HepG2 (cell line): ENCODE data around the gene ACTR1B. TPM values are rescaled to one million over a fixed set of nuclear protein-coding genes. Genes with fewer than 3 reads are reported as not detected.

ENCODE experiments used
- ATAC-seq: fragments of 200-7000 bp; cut with Tn5 transposase; 3 replicates; pipeline ENCODE4 v1.9.1; 2020; ENCODE audit warnings: mild to moderate bottlenecking, moderate library complexity
- BruUV-seq: library from RNA; stranded (reverse); fragments of 400-500 nt; replicated peaks from 2 replicates; lab custom pipeline; 2021; lab: Mats Ljungman, UMichigan
- CTCF ChIA-PET: fragments of 300-600 bp; formaldehyde crosslinking; extraction: SDS; loops from one replicate; lab custom pipeline; 2021; ENCODE audit warnings: low total read pairs, inconsistent platforms, low intra/inter-chr PET ratio; lab: Yijun Ruan, JAX
- POLR2A ChIA-PET: fragments of 350-600 bp; sonication (Branson Sonifier 250); formaldehyde crosslinking; loops from one replicate; lab custom pipeline; 2020; ENCODE audit warnings: antibody characterized with exemption, inconsistent platforms; lab: Yijun Ruan, JAX
- DNase-seq: peaks from one replicate; pipeline ENCODE4 v3.0.0-alpha.2; 2015; ENCODE audit warnings: low spot score
- FAIRE-seq: peaks from 3 replicates; lab custom pipeline; 2011; peaks lifted over from hg19 to GRCh38; lab: Jason Lieb, UNC
- H2AFZ ChIP-seq: one replicate; pipeline ENCODE4 v1.6.1; 2011; ENCODE audit warnings: low read length, inconsistent platforms
- H3K27ac ChIP-seq: fragments of 300-600 bp; 3 replicates; pipeline ENCODE4 v1.8.0; 2011; ENCODE audit warnings: mixed run types, mild to moderate bottlenecking, mixed read lengths, low read length, inconsistent platforms; ENCODE audit not compliant: insufficient read depth; ENCODE audit errors: extremely low read length
- H3K27me3 ChIP-seq, 2 experiments: fragments of 200-600 bp in 1 of 2; 2 replicates in 1 of 2; 3 replicates in 1 of 2; pipeline versions ENCODE4 v1.6.0 to v1.8.0; 2011; ENCODE audit warnings: low read length in 2 of 2, mild to moderate bottlenecking in 2 of 2, moderate library complexity in 2 of 2, inconsistent platforms in 1 of 2; ENCODE audit not compliant: insufficient read depth in 2 of 2, control insufficient read depth in 1 of 2
- H3K36me3 ChIP-seq, 2 experiments: fragments of 200-600 bp in 1 of 2; replicated peaks in 1 of 2; 2 replicates in 1 of 2; 3 replicates in 1 of 2; pipeline versions ENCODE4 v1.5.1 to v1.8.0; 2011; ENCODE audit warnings: low read length in 2 of 2, inconsistent platforms in 1 of 2; ENCODE audit not compliant: insufficient read depth in 2 of 2, control insufficient read depth in 1 of 2
- H3K4me1 ChIP-seq: 2 replicates; pipeline ENCODE4 v1.5.1; 2012; ENCODE audit warnings: low read length, inconsistent platforms; ENCODE audit not compliant: insufficient read depth
- H3K4me2 ChIP-seq: 2 replicates; pipeline ENCODE4 v1.6.0; 2011; ENCODE audit warnings: low read depth, low read length, inconsistent platforms
- H3K4me3 ChIP-seq, 3 experiments: fragments of 200-600 bp in 1 of 3; sonication (generic), shearing (Covaris generic) in 1 of 3; replicated peaks in 1 of 3; 2 replicates each; pipeline ENCODE4 v1.5.1; 2011 to 2016; ENCODE audit warnings: low read length in 3 of 3, inconsistent platforms in 2 of 3, low read depth in 2 of 3, mild to moderate bottlenecking in 2 of 3, control low read depth in 1 of 3, mixed read lengths in 1 of 3; ENCODE audit not compliant: insufficient read depth in 1 of 3
- H3K79me2 ChIP-seq: one replicate; pipeline ENCODE4 v1.6.1; 2011; ENCODE audit warnings: low read length, inconsistent platforms; ENCODE audit not compliant: insufficient read depth
- H3K9ac ChIP-seq: 2 replicates; pipeline ENCODE4 v1.6.0; 2011; ENCODE audit warnings: mild to moderate bottlenecking, low read depth, low read length, inconsistent platforms; ENCODE audit not compliant: insufficient read depth
- H3K9me3 ChIP-seq: 2 replicates; pipeline ENCODE4 v1.5.1; 2012; ENCODE audit warnings: mild to moderate bottlenecking, low read length
- H4K20me1 ChIP-seq: 2 replicates; pipeline ENCODE4 v1.6.0; 2011; ENCODE audit warnings: inconsistent platforms, mild to moderate bottlenecking, low read length, moderate library complexity; ENCODE audit not compliant: insufficient read depth
- CENPX ChIP-seq: sonication (generic); formaldehyde crosslinking; IDR thresholded peaks from 2 replicates; pipeline ENCODE4 v1.9.0; 2021; ENCODE audit warnings: mild to moderate bottlenecking, missing genetic modification reagents, moderate library complexity
- HIC2 ChIP-seq: sonication (generic); formaldehyde crosslinking; IDR thresholded peaks from 2 replicates; pipeline ENCODE4 v1.9.0; 2022; ENCODE audit warnings: low read depth, missing genetic modification reagents
- KDM4B ChIP-seq: sonication (generic); formaldehyde crosslinking; IDR thresholded peaks from 2 replicates; pipeline ENCODE4 v1.4.0; 2020; ENCODE audit warnings: missing genetic modification reagents
- MED13 ChIP-seq: sonication (generic); formaldehyde crosslinking; IDR thresholded peaks from 2 replicates; pipeline ENCODE4 v1.5.0; 2020; ENCODE audit warnings: missing genetic modification reagents
- NR2F1 ChIP-seq, 2 experiments: fragments of 450-650 bp in 1 of 2; formaldehyde crosslinking in 1 of 2; IDR thresholded peaks; 2 replicates each; pipeline versions ENCODE4 v1.5.0 to v1.6.1; 2016 to 2020; ENCODE audit warnings: mild to moderate bottlenecking in 1 of 2, missing compliant biosample characterization in 1 of 2, missing genetic modification reagents in 1 of 2, moderate library complexity in 1 of 2
- PHB2 ChIP-seq: fragments of 450-650 bp; IDR thresholded peaks from 2 replicates; pipeline ENCODE4 v1.6.1; 2018; ENCODE audit not compliant: partially characterized antibody
- ZNF24 ChIP-seq: fragments of 450-650 bp; IDR thresholded peaks from 2 replicates; pipeline ENCODE4 v1.6.1; 2017; ENCODE audit warnings: antibody characterized with exemption, mild to moderate bottlenecking
- ZNF326 ChIP-seq: sonication (generic); formaldehyde crosslinking; IDR thresholded peaks from 2 replicates; pipeline ENCODE4 v1.4.0; 2020; ENCODE audit warnings: missing genetic modification reagents, borderline replicate concordance
- ZNF333 ChIP-seq: sonication (generic); formaldehyde crosslinking; IDR thresholded peaks from 2 replicates; pipeline ENCODE4 v1.4.0; 2020; ENCODE audit warnings: mild to moderate bottlenecking, missing genetic modification reagents, borderline replicate concordance
- ZNF468 ChIP-seq: sonication (generic); formaldehyde crosslinking; IDR thresholded peaks from 2 replicates; pipeline ENCODE4 v1.8.0; 2022; ENCODE audit warnings: mild to moderate bottlenecking, moderate library complexity, missing genetic modification reagents
- ZNF484 ChIP-seq: sonication (generic); formaldehyde crosslinking; IDR thresholded peaks from 2 replicates; pipeline ENCODE4 v1.5.1; 2020; ENCODE audit warnings: mild to moderate bottlenecking, low read depth, missing genetic modification reagents, borderline replicate concordance
- ZNF646 ChIP-seq: sonication (generic); formaldehyde crosslinking; IDR thresholded peaks from 2 replicates; pipeline ENCODE4 v1.9.0; 2021; ENCODE audit warnings: mild to moderate bottlenecking, missing genetic modification reagents
- WGBS: methylation state at CpG from one replicate; pipeline ENCODE4 v1.1.6; 2017; ENCODE audit warnings: low lambda C conversion rate; 5-methylcytosine and 5-hydroxymethylcytosine counted together
- in situ Hi-C: cut with HindIII; loops from 2 replicates; pipeline ENCODE4 v1.10.0; 2017; ENCODE audit warnings: low pct_unique_long_range_greater_than_20kb; ENCODE audit not compliant: extremely low pct_ligation_motif_present
- intact Hi-C: fragments of 100-400 bp; cut with micrococcal nuclease; formaldehyde crosslinking; loops from one replicate; pipeline ENCODE4 v1.10.0; 2022; ENCODE audit not compliant: unreplicated experiment
- polyA plus RNA-seq, 8 experiments: library from polyadenylated mRNA; depleted of rRNA in 3 of 8; stranded (reverse) in 7 of 8; unstranded in 1 of 8; fragments of >200 nt; fragmentation: Illumina TruSeq in 4 of 8; extraction: Trizol in 4 of 8; gene quantifications; 2 replicates each; pipeline versions ENCODE4 v1.2.1 to v1.2.3, GENCODE V29; 2011 to 2016; ENCODE audit warnings: low read depth in 4 of 8, missing spikeins in 1 of 8, mixed read lengths in 1 of 8; ENCODE audit not compliant: insufficient read depth in 1 of 8
- total RNA-seq, 5 experiments: library from RNA; depleted of rRNA; stranded (reverse); fragments of >200 nt; fragmentation: Illumina TruSeq; extraction: Trizol; gene quantifications; 2 replicates each; pipeline ENCODE4 v1.2.3, GENCODE V29; 2016; ENCODE audit warnings: low read depth in 1 of 5

Gene ACTR1B
- total and polyA plus RNA-seq, 2 of the 13 experiments (the other 11 are each of a cell fraction or from before 2014, with no cell fraction given): 61.7 to 76.7 TPM

GRCh38 chr2:97706708-97707345 is 43.0 kb upstream of the ACTR1B start:
- intact Hi-C loops (no loop called here), in situ Hi-C loops (loop anchor here (10.0 kb wide), 1 partner anchor 678 kb away; no protein-coding TSS in a partner anchor)
- no peaks in the 10 kb centered on the region for H3K36me3 ChIP-seq
- H3K4me1 ChIP-seq: peaks cover 10% of the 10 kb centered on the region
- CTCF ChIA-PET: no interaction called here
- peaks cover 4 to 12% of the 10 kb centered on the region in 2 experiments; a peak in 4 of 5 replicates for H3K27me3 ChIP-seq
- no peak overlapping the region for H3K9ac ChIP-seq
- BruUV-seq: no TSS peak
- no peak overlapping the region for H3K27ac ChIP-seq
- no peak overlapping the region for H3K4me3 ChIP-seq
- no peak for ATAC-seq
- POLR2A ChIA-PET: no interaction called here
- H2AFZ ChIP-seq: no peak overlapping the region
- no peaks in the 10 kb centered on the region for H3K9me3 ChIP-seq
- no peak for DNase-seq
- no peaks in the 10 kb centered on the region for H4K20me1 ChIP-seq
- H3K4me2 ChIP-seq: no peak overlapping the region
- H3K79me2 ChIP-seq: no peaks in the 10 kb centered on the region
- no peak for FAIRE-seq
- 53% methylated on average over 11 of the region's 11 CpGs for WGBS
- TF ChIP-seq ZNF326 (CRISPR knock-in tag) (no peak), CENPX (CRISPR knock-in tag) (no peak), ZNF333 (CRISPR knock-in tag) (no peak), HIC2 (no peak), ZNF24 (no peak), NR2F1 (CRISPR knock-in tag; IDR thresholded peaks at IDR 0.05) (no peak), ZNF468 (CRISPR knock-in tag) (no peak), ZNF484 (CRISPR knock-in tag) (no peak), PHB2 (no peak), KDM4B (no peak), ZNF646 (CRISPR knock-in tag) (no peak), MED13 (CRISPR knock-in tag) (no peak)
